GM19193 (cell line): ENCODE data around the gene FNDC3B.

Experiments
- POLR2A ChIP-seq: IDR thresholded peaks from 4 replicates; pipeline ENCODE4 v1.6.1; 2011; ENCODE audit not compliant: insufficient read depth, insufficient read length; ENCODE audit errors: extremely low read depth

The FNDC3B gene

DNA sequence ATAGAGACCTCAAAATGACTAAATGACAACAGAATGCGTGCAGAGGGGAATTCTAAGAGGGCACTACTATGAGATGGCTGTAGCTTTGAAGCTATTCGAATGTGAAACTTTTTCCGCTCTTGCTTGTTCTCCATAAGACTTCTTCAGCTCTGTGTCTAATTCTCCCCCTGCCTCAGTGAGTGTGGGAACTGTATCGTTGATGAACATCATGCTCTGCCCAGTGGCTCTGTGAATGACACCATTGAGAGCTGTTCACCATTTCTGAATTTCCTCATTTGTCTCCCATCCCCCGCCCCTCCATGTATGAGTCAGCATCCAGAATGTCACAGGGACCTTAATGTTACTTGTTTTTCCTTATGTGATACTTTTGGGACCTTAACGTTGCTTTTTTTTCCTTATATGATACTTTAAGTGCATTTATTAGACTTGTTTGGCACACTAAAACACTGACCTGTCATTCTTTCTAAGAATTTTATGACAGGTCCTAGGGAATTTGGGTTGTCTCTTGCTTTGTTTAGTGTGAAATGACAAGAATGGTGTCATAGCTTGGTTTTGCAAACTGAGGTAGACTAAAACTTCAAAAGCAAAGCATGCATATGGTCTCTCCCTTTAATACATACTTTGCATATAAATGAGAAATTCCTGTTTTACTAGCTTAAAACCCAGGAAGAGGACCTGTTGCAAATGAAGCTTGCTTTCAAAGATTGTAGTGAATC lies 99.6 kb downstream of the FNDC3B start:
- no peak for TF ChIP-seq POLR2A

DNA sequence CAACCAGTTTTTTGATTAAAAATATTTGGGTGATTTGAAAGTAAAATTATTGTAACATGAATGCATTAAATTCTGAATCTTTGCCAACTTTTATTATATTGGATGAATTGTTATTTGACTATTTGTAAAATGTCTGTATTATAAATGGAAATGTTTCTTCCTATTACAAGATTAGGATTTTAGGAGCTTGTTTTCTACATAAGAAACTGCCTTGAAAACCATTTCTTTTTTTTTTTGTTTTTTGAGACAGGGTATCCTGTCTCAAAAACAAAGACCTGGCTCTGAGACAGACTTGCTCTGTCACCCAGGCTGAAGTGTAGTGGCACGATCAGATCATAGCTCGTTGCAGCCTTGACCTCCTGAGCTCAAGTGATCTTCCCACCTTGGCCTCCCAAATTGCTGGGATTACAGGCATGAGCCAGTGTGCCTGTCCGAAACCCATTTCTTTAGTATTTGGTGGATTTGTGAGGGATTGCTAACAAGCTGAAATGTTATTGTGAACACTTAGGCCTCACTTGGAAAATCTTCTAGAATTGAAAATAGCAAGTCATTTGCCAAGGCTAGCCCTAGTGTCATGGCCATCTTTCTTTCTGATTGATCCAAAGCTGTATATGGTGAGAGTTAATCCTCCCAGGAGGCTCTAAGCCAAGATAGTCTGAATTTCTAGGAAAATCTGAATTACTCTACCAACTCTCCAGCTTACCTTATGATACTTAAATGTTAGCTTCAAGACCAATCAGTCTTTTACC lies 100.3 kb downstream of the FNDC3B start:
- TF ChIP-seq POLR2A = no peak

DNA sequence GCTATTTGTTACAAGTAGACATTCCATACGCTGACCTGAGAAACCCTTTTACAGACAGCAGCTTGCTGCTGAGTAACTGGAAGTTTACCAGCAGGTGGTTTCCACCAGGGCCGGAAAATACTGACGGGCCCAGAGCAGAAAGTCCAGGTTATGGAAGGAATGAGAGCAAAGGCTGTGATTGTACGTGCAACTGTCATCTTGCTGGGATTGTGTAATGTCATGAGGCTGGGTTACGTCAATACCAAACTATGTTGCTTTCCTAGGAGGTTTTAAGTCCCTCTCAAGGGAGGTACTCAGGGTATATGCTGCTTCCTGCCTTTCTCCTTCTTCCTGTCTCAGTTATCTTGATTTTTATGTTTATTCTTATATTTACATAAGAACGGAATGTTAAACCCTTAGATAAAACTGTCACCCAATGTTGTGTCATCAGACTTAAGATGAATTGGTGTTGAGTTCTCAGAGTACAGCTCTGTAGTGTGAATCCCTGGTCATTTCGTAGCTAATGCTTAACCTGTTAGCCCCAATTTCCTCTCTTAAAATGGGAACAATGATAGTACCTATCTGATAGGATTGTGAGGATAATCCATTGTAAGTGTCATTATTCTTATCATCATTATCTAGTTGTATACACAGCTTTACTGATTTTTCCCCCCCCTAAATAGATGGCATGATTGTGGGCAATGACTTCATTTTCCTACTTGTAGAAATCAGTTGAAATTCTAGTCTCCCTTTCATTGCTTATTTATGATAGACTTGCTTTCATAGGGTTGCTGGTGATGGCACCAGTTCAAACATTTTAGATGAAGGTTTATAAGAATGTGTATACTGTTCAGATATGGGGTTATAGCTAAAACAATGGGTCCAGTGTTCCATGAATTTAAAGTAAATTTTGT lies 101.4 kb downstream of the FNDC3B start:
- TF ChIP-seq POLR2A = no peak

DNA sequence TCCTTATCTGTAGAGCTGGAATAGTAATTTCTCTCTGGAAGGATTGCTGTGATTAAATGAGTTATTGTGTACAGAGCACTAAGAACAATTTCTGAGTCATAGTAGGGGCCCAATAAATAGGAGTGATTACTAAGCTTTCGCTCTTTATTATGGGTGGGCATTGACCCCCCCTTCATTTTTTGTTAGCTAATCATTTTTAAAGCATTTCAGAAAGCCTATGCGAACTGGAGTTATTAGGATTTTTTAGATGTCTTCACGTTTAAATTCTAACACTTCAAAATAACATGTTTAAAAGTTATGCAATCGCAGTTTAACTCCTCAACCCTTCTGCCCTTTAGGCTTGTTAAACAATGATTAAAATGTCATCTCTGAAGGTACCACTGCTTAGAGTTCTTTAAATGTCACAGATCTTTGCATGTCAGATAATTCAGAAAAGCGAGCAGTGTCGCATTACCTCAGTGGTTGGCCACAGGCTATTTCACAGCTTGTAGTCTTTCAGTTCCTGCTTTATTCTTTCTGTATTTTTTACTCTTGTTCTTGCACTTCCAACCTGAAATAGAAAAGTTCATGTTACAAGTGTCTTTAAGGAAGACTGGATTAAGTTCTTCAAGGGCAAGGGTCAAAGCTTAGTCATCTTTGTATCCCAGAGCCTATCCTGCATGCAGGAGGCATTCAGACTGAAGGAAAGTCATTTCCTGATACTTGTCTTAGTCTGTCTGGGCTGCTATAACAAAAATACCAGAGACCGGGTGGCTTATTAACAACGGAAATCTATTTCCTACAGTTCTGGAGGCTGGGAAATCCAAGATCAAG lies 102.9 kb downstream of the FNDC3B start:
- TF ChIP-seq POLR2A = no peak

- no peak for TF ChIP-seq POLR2A
Observed at GRCh38 chr3:172142864-172143451, 103.6 kb downstream of the FNDC3B start.

- TF ChIP-seq POLR2A = no peak
Observed at GRCh38 chr3:172143739-172144497, 104.5 kb downstream of the FNDC3B start.

DNA sequence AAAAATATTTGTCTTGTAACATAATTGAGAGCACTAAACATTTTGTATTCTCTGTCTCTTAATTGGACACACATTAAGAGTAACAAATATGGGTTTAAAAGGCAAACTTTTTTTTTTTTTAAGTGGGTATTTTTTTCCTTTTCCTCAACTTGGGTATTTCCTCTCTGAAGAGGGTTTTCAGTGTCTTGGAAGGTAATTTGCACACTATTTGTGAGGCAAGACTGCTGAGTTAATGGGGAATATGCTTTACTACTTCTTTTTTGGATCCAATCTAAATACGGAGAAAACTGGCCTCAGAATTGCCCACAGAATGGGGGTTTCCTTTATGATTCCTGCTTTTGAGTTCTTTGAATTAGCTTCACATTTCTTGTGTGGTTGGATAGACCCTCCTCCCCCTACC lies 105.2 kb downstream of the FNDC3B start:
- no peak for TF ChIP-seq POLR2A

DNA sequence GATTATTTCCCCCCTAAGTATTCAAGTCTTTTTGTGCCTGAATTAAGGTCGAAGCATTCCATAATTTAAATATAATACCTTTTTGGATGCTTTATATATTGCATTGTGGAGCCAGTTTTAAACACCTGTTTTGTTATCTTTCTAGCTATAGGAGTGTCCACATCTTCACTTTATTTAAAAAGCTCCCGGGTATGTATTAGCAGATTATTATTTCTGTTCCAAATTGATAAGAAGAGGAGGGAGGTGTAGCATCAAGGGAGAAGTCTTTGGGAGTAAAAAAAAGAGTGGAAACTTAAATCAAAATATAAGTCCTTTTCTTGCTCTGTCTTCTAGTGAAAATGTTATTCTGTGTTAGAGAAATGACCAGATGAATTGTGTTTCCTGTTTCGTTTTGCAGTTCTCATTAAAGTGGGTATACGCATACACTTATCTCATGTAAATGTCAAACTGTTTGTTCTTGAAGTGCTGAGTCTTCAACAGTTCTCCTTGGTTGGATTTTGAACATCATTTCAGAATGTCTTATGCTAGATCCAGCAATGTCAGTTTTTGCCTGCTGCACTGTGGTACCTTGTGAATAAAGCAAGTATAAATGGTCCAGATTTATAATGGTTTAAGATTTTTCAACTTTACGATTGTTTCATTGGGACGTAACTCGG lies 105.8 kb downstream of the FNDC3B start:
- no peak for TF ChIP-seq POLR2A

GRCh38 chr3:172146349-172146748 lies 107.0 kb downstream of the FNDC3B start:
- TF ChIP-seq POLR2A = no peak

- no peak for TF ChIP-seq POLR2A
Observed at GRCh38 chr3:172147113-172147818, 107.9 kb downstream of the FNDC3B start.

GRCh38 chr3:172148241-172148640 lies 108.9 kb downstream of the FNDC3B start:
- no peak for TF ChIP-seq POLR2A
